ENCODE results near the gene MAPK11.

MAPK11 gene

GRCh38 chr22:50220603-50221409, 49.4 kb downstream of the MAPK11 start:
- DNase-seq = no peak

- DNase-seq = no peak
Observed at GRCh38 chr22:50219800-50220602, 50.2 kb downstream of the MAPK11 start.

- DNase-seq = no peak
Observed at GRCh38 chr22:50218996-50219727, 51.0 kb downstream of the MAPK11 start.

GRCh38 chr22:50218153-50218995, 51.8 kb downstream of the MAPK11 start:
- DNase-seq = no peak

- DNase-seq = no peak
Observed at GRCh38 chr22:50217543-50218152, 52.5 kb downstream of the MAPK11 start.

- DNase-seq = no peak
Observed at GRCh38 chr22:50216684-50217520, 53.3 kb downstream of the MAPK11 start.

- DNase-seq = no peak
Observed at GRCh38 chr22:50216055-50216683, 54.0 kb downstream of the MAPK11 start.

GRCh38 chr22:50215297-50216054, 54.7 kb downstream of the MAPK11 start:
- DNase-seq = no peak
